Measurements from ENCODE around the gene HIP1R.

DNA sequence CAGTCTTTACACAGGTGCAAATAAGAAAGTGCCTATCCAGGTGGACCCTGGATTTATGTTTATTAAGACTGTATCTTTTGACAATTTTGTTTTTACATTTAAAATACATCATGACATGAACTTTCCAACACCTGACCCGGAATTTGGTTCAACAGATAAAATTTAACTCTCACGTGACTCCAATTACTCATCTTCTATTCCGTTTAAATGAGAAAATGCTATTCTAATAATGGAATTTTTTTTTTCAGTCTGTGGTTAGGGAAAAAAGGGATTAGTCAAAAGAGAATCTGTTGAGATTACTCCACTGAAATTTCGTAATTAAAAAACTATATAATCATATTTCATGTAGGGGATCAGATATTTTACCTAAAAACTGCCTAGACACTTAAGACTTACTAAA lies 49.6 kb downstream of the HIP1R start:
- TF ChIP-seq POLR2A (IDR thresholded peaks at IDR 0.05; ENCODE audit: low read length) (no peak), GATA1 (IDR thresholded peaks at IDR 0.05; ENCODE audit: low read depth, low read length) (no peak)

All from erythroblast (primary cell).